Measurements from ENCODE around the gene GRM7.

GRM7 gene

DNA sequence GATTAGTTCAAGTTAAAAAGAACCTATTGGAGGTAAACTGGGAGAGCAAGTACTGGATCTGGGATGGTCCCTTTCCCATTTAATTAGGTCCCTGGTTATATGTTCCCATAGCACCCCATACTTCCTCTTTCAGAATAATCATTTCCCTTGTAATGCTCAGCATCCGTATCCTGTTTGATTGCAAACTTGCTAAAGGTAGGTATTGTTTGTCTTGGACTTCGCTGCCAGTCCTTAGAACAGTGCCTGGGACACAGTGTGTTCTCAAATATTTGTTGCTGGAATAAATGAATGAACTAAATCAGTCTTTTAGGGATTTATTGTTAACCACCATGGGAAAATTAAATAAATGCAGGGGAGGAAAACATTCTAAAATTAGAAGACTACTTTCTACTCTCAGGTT lies 299.8 kb downstream of the GRM7 start:
- no peak for DNase-seq

DNA sequence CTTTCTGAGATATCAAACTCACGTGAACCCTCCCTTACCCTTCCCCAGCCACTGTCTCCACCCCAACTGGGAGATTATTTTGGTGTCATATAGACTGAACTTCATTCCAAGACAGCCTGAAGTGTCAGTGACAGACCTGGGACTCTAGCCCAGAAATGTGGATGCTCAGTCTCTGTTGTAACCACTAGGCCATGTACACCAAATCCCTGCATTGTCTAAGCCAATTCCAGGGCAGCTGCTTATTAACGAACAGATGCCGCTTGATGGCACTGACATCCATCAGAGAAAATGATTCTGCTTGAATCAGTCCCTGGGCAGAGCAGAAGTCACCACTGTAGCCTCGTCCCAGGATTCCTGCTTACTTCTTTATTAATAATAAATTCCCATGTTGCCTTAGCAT lies 305.5 kb downstream of the GRM7 start:
- no peak for DNase-seq

DNA sequence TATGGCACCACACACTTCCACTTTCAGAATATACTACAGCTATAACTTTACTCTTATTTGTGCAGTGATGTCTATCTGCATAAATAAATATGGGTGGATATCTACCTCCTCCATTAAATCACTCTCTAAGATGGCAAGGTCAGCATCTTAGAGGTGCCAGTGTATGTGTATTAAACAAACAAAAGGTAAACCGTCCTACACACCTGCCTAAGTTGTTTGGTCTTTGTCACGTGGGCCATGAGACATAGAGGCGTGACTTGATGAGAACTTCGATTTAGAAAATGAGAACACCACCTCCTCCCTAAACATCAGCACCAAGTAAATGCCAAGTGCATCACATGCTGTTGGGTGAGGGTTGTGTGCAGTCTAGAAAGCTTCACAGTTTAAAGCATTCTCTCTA lies 310.6 kb downstream of the GRM7 start:
- DNase-seq, result no peak

DNA sequence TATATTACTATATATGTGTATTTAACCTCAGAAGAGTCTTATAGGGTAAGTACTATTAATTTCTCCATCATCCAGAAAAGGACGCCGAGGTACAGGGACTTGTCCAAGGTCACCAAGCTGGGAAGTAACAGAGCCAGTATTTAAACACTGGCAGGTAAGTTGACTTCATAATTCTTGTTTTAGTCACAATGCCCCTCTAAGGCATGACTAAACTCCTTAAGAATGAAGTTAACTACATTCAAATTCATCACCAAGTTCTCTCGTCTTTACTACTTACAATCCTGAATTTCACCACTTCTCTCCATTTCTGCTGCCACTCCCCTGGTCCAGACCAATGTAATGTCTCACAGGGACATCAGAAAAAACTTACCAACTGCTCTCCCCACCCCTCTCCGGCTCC lies 312.1 kb downstream of the GRM7 start:
- DNase-seq, result no peak

DNA sequence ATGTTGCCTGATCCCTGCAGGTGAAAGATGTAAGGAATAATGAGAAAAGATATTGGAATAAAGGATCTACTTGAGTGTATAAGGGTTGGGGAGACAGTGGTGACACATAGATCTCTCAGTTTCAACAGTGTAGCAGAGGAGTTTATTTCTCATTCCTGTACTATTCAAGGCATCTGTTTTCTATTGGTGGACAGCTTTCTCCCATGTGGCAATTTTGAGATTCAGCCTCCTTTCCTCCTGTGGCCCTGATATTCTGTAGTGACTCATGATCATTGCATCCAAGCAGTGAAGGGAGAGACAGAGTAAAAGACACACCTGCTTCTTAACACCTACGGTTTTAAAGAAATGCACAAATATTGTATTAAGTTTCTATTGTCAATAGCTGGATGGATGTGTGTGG lies 327.6 kb downstream of the GRM7 start:
- DNase-seq, result no peak

DNA sequence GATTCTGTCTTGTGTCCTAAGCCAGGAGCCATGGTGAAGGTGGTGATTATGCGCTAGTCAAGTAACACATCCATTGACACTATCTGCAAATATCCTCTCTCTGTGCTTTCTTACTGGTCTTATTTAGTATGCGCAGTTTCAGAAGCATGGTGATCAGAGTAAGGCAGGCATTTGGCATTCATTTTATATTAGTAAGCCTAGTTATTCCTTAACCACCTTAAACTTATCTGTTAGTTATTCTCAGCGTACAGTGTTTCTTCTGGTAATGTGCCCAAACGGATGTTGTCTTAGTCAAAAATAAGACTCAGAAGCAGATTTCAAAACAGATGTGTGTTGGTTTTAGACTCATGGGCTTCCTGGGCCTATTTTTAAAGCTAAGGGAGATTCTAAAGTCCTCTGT lies 329.2 kb downstream of the GRM7 start:
- DNase-seq, result no peak

DNA sequence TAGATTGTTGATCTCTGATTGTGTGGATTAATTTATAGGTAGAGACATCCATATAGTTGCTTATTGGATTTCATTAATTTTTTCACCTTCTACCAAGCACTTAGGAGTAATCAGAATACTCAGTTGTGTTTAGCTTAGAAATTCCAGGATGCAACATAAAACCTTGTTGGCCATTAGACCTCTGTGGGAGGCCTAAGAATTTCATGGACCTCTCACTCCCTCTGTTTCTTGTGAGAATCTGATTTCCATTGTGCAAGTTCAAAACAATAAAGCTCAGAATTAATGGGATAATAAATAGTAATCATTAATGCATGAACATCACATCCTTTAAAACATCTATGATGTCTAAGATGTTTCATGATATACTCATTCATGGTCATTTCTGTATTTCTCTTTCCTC lies 332.4 kb downstream of the GRM7 start:
- no peak for DNase-seq

DNA sequence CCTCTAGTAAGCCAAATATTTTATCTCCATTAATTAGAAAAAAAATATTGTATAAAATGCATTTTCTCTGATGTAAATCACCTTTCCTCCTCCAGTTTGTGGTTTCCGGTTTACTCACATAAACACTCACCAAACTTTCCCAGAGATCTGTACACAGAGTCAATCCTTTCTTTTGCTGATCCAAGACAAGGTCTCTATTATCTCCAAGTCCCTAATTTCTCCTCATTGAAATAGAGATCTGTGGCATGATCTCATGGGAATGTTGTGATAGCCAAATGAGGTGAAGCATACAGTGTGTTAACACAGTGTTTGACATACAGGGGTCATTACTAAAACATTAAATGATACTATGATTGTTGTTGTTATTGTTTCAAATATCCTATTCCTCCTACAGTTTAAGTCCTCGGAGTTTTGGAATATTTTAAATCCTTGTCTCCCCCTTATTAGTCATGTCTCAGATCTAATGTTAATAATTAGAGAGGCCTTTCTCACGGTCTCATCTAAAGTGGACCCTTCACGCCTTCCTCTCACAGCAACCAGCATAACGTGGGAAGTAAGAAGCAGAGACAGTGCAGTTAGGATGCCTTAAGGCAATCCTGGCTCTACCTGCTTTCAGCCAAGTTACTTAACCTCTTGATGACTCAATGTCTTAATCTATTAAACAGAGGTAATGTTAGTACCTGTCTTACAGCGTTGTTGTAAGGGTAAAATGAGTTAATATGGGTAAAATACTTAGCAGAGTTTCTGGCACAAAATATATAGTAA lies 333.3 kb downstream of the GRM7 start:
- no peak for DNase-seq

DNA sequence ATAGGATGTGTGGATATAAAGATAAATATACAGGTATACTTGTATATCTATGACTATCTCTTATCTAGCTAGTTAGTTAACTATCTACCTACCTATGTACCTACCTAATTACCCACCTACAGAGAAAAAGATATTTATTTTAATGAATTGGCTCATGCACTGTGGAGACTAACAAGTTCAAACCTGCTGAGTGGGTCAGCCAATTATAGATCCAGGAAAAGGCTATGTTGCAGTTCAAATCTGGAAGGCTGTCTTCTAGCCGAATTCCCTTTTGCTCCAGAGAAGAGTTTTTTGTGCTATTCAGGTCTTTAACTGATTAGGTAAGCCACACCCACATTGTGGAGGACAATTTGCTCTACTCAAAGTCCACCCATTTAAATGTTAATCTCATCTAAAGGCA lies 335.0 kb downstream of the GRM7 start:
- no peak for DNase-seq

DNA sequence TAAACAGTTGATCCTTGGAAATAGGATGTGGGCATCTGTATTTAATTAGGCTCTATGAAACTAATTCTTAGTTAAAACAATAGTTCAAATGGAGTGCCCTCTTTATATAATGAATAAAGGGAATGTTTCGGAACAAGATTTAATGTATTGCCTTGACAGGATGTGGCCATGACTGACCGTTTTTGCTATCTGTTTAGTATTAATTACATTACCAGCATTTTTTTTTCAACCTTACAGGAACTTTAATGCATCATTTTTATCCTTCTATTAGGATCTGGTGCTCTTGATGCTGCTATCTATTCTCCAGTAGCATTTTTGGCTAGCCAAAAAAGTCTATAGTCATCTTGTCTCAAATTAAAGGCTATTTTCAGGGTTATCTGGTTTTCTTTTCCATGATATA lies 340.9 kb downstream of the GRM7 start:
- DNase-seq, result no peak

DNA sequence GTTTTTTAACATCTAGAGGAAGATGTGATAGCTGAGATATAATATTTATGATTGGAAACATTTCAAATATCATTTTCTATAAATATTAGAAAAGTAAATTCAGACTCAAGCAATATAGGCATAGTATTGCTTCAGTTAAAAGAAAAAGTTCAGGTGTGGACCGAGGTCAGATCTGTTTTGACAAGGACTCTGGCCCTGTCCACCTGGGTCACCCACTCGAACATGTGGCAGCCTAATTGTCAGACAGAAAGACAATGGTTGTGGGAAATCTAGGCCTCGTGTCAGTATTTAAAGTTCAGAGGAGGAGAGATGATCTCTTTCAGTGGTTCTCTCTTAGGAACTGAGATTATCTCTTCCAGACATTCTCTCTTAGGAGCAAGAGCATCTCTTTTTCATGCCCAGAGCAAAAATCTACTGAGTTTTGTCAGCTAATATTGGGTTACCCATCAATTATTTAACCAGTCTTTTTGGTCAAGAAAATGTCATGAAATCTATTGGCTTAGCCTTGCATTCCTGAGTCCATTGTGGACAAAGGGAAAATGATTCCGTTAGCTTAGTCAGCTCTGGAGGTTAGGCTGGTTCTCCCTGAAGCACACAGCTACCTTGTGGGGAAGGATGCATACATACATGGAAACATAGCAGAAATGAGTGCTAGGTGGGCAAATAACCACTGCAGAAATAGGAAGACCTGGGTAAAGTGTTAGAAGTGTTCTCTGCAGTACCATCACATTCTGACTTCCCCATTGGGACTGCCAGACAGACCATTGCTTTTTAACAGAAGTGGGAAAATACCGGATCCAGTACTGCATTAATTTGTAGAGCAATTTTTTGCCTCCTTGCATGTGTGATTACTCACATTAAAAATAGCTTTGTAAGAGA lies 343.3 kb downstream of the GRM7 start:
- no peak for DNase-seq

DNA sequence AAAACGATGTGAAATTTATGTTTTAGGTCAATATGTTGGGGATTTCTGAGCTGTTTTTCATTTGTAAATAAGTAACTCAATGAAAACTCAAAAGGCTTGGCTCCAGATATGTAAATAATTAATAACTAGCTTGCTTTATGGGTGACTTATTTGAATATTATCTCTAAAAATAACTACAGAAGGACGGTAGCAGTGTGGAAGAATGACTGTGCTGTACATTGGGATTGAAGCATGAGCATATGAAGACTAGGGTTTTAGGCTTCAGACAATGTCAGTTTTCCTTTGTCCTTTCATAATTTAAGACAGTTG lies 343.9 kb downstream of the GRM7 start:
- DNase-seq, result no peak

DNA sequence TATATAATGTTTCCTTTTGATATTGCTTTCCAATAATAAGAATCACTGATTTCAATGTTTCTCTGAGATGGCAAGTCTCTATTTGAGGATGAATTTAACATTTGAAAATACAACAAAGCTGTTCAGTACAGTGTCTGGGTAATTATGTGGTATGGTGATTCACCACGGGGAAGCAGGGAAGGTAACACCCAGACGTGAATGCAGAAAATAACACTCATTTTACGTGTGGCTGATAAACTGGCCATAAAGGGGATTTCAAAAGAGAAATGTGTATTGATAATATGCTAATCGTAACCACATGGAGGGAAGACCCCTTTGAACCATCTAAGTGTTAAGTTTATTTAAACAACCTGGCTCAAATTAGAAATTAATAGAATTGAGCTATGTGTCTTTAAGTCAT lies 344.6 kb downstream of the GRM7 start:
- no peak for DNase-seq

DNA sequence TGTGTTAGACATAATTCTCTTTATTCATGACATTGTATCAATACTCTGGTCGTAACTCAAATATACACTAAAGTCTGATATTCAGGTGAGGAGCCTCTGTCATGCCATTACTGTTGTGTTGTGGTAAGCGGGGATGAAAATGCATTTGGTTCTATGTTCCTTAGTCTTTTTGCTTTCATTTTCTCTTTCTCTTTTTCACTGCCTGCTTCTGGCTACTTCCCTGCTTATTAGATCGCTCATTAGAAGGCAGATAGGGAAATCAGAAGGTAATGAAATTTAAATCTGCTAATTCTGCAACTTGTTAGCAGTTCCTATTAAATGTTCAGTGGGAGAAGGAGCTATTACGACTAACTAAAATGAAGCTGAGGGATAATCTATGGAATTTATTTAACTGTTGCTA lies 345.0 kb downstream of the GRM7 start:
- DNase-seq, result peak in 1 of 2 donors; percentile 13

DNA sequence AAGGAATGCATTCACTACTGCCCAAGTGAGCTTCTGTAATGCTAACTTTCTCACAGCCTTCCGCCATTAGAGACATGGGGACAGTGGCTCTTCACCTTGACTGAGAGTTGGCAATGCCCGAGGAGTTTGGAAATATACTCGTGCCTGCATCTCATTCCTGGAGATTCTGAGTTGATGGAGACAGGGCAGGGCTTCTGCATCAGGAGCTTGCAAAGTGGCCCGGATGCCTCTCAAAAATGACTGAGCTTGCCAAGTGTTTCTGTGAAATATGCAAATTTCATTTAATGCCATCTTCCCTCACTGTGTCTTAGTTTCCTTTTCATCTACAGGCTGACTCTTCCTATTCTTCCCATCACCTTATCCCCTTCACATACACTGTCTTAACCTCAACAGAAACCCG lies 346.2 kb downstream of the GRM7 start:
- DNase-seq, result no peak

DNA sequence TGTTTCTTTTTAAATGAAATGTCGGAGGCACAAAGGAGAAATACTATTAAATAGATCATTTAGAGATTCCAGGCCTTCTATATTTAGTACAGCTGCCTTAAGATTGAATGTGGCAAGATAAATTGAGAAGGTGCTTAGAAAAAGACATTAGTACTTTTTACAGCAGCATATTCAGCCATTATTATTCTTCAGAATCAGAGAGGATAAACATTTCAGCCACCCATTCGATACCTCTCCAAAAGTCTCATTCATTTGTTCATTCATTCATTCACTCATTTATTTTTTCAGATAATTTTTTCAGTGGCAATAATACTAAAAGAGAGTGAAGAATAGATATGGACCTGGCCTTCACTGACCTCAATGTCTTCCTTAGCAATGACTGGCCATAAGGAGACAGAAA lies 347.0 kb downstream of the GRM7 start:
- DNase-seq, result no peak

DNA sequence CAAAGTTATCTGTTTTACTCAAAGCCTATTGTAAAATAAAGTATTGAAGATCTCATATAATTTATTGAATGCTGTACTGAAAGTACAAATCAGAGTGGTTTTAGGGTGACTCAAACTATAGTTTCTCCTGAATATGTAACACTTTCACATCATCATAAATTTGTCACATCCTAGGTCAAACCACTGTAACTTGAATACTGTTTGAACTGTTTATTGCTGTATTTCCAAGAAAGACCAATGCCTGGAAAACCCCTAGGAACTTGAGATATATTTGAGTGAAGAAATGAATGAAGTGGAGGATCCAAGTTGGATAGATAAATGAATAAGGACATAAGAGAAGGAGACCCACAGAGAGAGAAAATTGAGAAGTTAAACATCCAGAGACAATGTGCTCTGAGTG lies 348.2 kb downstream of the GRM7 start:
- no peak for DNase-seq

DNA sequence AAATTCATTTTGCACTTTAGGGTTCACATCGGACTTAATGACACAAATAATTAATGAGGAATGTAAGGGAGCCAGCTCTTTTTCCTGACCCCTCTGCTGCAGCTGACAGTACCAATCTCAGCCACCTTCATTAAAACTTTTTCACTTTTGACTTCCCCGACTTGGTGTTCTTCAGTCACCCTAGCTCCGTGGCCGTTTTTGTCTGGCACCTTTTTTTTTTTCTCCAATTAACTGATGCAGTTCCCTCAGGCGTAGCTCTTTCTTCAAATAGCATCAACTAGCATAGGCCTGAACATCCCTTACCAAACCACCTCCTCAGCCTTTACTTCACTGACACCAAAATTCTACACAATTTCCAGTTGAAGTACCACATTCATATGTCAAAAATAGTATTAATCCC lies 350.8 kb downstream of the GRM7 start:
- DNase-seq, result no peak

DNA sequence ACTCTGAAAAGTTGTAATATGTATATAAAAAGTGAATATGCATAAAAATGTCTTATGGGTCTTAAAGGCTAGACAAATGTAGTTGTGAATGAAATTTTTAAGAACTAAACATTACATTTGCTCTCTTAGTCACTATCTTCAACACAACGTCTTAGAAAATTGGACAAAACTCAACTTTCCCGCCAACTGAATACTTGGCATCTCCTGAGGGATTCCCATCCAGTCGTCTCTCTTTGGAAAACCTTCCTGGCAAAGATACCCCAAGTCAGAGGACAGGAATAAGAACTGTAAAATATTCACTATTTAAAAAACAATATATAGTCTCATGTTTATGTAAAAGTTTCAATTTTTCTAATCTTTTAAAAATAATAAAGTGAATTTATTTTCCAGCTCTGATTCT lies 354.8 kb downstream of the GRM7 start:
- DNase-seq, result no peak

DNA sequence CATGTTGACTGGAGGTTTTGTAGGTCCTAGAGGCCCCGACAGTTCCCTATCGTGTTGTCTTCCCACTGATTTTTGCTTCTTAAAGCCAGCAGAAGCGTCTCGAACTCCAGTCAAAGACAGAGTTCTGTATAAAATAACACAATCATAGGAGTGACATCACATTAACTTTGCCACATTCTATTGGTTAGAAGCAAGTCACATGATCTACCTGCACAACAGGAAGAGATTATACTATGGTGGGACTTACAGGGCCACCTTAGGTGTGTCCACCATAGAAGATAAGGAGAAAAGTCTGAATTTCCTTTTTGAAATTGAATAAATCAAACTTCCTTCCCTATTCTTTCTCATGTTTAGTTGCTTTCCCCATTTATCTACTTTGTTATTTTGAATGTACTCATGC lies 365.5 kb downstream of the GRM7 start:
- no peak for DNase-seq

DNA sequence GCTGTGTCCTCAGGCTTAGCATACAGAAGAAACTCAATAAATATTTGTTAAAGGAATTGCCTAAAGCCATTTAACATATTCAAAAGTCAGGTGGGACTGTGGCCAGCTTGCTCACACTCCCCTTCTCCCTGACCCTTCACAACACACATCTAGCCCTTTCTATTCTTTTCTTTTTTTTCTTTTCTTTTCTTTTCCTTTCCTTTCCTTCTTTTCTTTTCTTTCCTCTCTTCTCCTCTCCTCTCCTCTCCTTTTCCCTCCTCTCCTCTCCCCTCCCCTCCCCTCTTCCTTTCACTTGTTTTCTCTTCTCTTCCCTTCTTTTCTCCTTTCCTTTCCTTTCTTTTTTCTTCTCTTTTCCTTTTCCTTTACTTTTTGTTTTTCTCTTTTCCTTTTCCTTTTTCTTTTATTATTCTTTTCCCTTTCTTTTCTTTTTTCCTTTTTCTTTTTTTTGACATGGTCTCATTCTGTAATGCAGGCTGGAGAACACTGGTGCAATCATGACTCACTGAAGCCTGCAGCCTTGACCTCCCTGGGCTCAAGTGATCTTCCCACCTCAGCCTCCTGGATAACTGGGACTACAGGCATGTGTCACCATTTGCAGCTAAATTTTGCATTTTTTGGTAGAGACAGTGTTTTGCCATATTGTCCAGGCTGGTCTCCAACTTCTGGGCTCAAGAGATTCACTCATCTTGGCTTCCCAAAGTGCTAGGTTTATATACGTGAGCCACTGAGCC lies 377.8 kb downstream of the GRM7 start:
- DNase-seq, result no peak

DNA sequence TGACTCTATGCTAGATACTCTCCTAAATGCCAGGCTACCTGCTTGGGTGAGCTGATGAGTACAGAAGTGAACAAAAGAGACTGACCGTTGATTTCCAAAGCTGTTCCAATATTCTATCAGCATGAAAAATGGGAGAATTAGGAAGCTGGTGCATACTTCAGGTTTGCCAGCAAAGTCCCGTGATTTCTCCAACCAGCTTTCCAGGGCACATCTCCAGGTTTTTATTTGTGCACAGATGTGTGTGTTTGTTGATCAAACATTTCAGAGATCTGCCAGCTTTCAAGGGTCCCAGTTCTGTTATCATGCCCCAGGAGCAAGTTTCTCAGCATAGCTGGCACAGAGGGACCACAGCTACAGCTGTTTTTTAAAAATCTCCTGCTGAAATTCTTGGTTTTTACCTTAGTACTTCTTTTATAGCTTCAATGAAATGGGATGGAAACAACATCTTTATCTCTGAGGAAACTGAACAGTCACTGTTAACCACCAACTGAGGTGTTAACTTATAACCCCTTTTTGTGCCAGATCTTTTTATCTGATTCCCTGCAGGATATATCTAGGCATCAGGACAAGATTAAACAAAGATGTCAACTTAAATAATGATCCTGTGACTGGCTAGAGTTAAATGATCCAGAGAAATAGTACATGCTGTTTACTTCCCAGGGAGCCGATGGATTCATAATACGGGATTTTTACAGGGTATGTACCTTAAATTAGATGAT lies 380.8 kb downstream of the GRM7 start:
- DNase-seq, result no peak

DNA sequence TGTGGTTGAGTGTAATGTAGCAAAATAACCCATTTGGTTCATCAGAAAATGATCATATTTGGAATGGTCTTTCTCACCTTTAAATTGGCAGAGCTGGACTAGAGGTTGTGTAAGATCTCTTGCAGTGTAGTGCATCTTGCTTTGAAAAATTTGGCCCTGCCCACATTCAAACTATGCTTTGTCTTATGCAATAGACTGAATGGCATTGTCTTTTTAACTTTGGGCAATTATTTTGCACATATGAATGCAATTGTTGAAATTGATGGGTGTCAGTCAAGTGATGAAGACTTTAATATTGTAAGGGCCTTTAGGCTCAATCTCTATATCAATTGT lies 381.4 kb downstream of the GRM7 start:
- DNase-seq, result no peak

Data from bone marrow (tissue), 2 donors.